Activated CD8-positive, alpha-beta T cell treated with anti-CD3 and anti-CD28 coated beads for 36 hours (primary cell): ENCODE data around the gene ATG10. TPM values are rescaled to one million over a fixed set of nuclear protein-coding genes. Genes with fewer than 3 reads are reported as not detected.

Source experiments
- ATAC-seq: fragments of 200-7000 bp; cut with Tn5 transposase; one replicate; pipeline ENCODE4 v1.10.0; 2021; ENCODE audit warnings: mild to moderate bottlenecking, moderate library complexity
- CTCF ChIA-PET: fragments of 350-600 bp; sonication (Branson Sonifier 250); formaldehyde crosslinking; loops from one replicate; lab custom pipeline; 2021; ENCODE audit warnings: antibody characterized with exemption; lab: Charles Lee
- POLR2A ChIA-PET: fragments of 350-600 bp; sonication (Branson Sonifier 250); formaldehyde crosslinking; loops from one replicate; lab custom pipeline; 2021; ENCODE audit warnings: antibody characterized with exemption; lab: Charles Lee
- DNase-seq: peaks from one replicate; pipeline ENCODE4 v3.0.0-alpha.2; 2020
- H3K27ac Mint-ChIP-seq: one replicate; pipeline ENCODE4 v1.8.0; 2021; ENCODE audit warnings: mild to moderate bottlenecking, mixed read lengths
- H3K27me3 Mint-ChIP-seq: one replicate; pipeline ENCODE4 v1.8.0; 2021; ENCODE audit warnings: mixed read lengths
- H3K36me3 Mint-ChIP-seq: one replicate; pipeline ENCODE4 v1.8.0; 2021; ENCODE audit warnings: low read depth, mixed read lengths
- H3K4me1 Mint-ChIP-seq: one replicate; pipeline ENCODE4 v1.8.0; 2021; ENCODE audit warnings: low read depth, mixed read lengths
- H3K4me3 Mint-ChIP-seq: one replicate; pipeline ENCODE4 v1.8.0; 2021; ENCODE audit warnings: mild to moderate bottlenecking, moderate library complexity, mixed read lengths
- H3K9me3 Mint-ChIP-seq: one replicate; pipeline ENCODE4 v1.8.0; 2021; ENCODE audit warnings: mixed read lengths
- CTCF ChIP-seq: fragments of 200-600 bp; IDR thresholded peaks from one replicate; pipeline ENCODE4 v1.8.0; 2022; ENCODE audit warnings: antibody characterized with exemption, mild to moderate bottlenecking
- intact Hi-C: fragments of 100-400 bp; cut with micrococcal nuclease; formaldehyde crosslinking; loops from one replicate; pipeline ENCODE4 v1.10.0; 2022
- total RNA-seq, 2 experiments: library from RNA; stranded (reverse); gene quantifications; one replicate each; pipeline ENCODE4 v1.2.3, GENCODE V29; 2021

ATG10 gene
- total RNA-seq, 2 experiments from 2014 or later, result 7.5 to 12.0 TPM

DNA sequence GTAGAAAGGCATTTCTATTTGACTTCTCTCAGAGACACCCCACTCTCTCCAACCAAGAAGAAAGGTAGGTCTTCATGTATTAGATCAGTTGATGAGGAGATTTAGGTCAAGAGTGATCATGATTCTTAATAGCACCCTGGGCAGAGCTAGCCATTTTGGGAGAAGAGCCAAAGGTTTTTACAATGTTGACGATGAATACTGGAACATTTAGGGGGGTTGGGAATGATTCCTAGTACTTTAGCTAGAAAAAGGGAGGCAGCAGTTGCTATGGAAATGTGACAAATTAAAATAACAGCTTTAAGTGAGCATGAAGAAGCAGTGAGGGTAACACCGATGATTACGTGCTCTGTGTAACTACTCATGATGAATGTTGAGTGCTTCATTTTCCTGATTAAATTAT is 315.8 kb downstream of the ATG10 start:
- DNase-seq (no peak), ATAC-seq (no peak)
- Mint-ChIP-seq H3K27me3 (no peaks in the 10 kb centered on the region), H3K36me3 (no peaks in the 10 kb centered on the region), H3K4me3 (no peak overlapping the region), H3K4me1 (no peaks in the 10 kb centered on the region), H3K27ac (no peak overlapping the region), H3K9me3 (no peaks in the 10 kb centered on the region)
- ChIA-PET CTCF (no interaction called here), POLR2A (interaction anchor here (0.9 to 1.8 kb wide), 2 partner anchors 10 to 13 kb away, joined by 3 to 9 read pairs; partner anchors contain the start of gene RPS23)
- intact Hi-C loops, result no loop called here
- no peak for TF ChIP-seq CTCF

GRCh38 chr5:82290005-82290404 is 318.2 kb downstream of the ATG10 start:
- H3K9me3 Mint-ChIP-seq, result no peaks in the 10 kb centered on the region
- DNase-seq (no peak), ATAC-seq (no peak)
- H3K36me3 Mint-ChIP-seq, result no peaks in the 10 kb centered on the region
- no peak overlapping the region for H3K4me3 Mint-ChIP-seq
- no peaks in the 10 kb centered on the region for H3K4me1 Mint-ChIP-seq
- POLR2A ChIA-PET, result no interaction called here
- no peak for TF ChIP-seq CTCF
- CTCF ChIA-PET, result no interaction called here
- no peaks in the 10 kb centered on the region for H3K27me3 Mint-ChIP-seq
- intact Hi-C loops, result no loop called here
- H3K27ac Mint-ChIP-seq, result no peak overlapping the region

DNA sequence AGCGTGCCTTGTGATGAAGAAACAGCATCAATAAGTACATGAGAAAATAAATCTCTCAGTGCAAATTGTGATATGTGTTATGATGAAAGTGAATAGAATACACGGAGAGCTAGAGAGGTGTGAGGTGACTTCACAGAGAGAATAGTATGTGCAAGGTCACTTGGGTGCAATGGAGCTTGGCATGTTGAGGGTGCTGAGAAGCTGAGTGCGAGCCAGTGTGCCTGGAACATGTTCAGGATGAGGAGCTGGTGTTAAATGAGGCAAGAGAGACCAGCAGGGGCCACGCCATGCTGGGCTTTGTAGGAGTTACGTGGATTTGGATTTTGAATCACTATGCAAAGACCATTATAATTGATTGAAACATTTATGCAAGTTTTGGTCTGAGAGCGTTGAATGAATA is 319.1 kb downstream of the ATG10 start:
- Mint-ChIP-seq H3K27me3 (no peaks in the 10 kb centered on the region), H3K9me3 (no peaks in the 10 kb centered on the region)

DNA sequence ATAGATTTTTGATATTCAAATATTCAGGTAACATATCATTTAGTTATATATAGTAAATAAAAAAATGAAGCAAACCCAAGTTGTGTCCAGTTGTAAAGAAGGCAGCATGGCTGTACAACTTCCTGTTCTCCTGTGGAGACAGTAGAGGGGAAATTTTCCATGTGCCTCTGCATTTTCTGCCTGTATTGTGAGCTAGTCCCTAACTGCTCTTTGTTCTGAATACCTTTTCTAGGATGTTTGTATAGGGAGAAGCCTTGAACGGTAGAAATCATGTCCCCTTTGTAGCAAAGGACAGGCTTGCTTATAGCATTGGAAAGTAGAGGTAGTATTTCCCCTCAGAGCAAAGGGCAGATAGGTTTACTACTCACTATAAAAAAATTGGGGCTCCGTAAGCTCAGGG is 319.6 kb downstream of the ATG10 start:
- no peak overlapping the region for H3K4me3 Mint-ChIP-seq
- H3K27ac Mint-ChIP-seq, result no peak overlapping the region
- DNase-seq (no peak), ATAC-seq (no peak)
- H3K27me3 Mint-ChIP-seq, result no peaks in the 10 kb centered on the region
- intact Hi-C loops, result no loop called here
- H3K36me3 Mint-ChIP-seq, result no peaks in the 10 kb centered on the region
- ChIA-PET CTCF (interaction anchor here (0.6 to 1.9 kb wide), 3 partner anchors 8 to 21 kb away, joined by 3 to 7 read pairs (median 3); no protein-coding TSS in a partner anchor), POLR2A (interaction anchor here (0.6 to 2.0 kb wide), 2 partner anchors 13 to 66 kb away, joined by 3 to 10 read pairs; partner anchors contain the start of gene RPS23)
- H3K9me3 Mint-ChIP-seq, result no peaks in the 10 kb centered on the region
- TF ChIP-seq CTCF, result no peak
- no peaks in the 10 kb centered on the region for H3K4me1 Mint-ChIP-seq

More for the DNA sequence above, 319.1 kb downstream of the ATG10 start:
- Mint-ChIP-seq H3K27ac (no peak overlapping the region), H3K36me3 (no peaks in the 10 kb centered on the region), H3K4me3 (no peak overlapping the region), H3K4me1 (no peaks in the 10 kb centered on the region)
- no peak for TF ChIP-seq CTCF
- no peak for ATAC-seq
- POLR2A ChIA-PET, result interaction anchor here (2.0 kb wide), 1 partner anchor 13 kb away, joined by 10 read pairs; the partner anchor contains the start of gene RPS23
- CTCF ChIA-PET, result interaction anchor here (0.6 to 1.9 kb wide), 2 partner anchors 19 to 21 kb away, joined by 3 to 7 read pairs; no protein-coding TSS in a partner anchor
- DNase-seq, result no peak
- intact Hi-C loops, result no loop called here

DNA sequence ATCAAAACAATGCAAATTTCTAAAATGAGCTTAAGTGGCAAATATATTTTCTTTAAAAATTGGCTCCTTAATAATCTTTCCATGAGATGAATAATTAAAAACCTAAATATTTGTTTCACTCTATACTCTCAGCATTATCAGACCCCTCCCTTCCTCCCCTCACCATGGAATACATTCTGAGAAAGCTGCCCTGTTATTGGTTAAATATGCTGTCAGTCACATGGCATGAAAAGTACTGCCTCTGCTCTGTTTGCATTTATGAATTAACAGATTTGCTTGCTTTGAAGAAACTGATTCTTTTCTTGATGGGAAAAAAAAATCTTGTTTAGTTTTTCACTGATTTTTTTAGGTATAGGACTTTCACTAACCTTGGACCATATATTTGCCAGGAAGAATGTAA is 323.3 kb downstream of the ATG10 start:
- H3K27me3 Mint-ChIP-seq, result no peaks in the 10 kb centered on the region
- POLR2A ChIA-PET, result interaction anchor here (0.6 to 1.3 kb wide), 3 partner anchors 21 to 114 kb away, joined by 3 to 6 read pairs (median 4); no protein-coding TSS in a partner anchor
- ATAC-seq, result no peak

More for the DNA sequence above, 323.3 kb downstream of the ATG10 start:
- no peak for DNase-seq
- TF ChIP-seq CTCF, result no peak
- Mint-ChIP-seq H3K4me3 (no peak overlapping the region), H3K36me3 (peaks cover 1% of the 10 kb centered on the region), H3K27ac (no peak overlapping the region), H3K4me1 (no peaks in the 10 kb centered on the region), H3K9me3 (no peaks in the 10 kb centered on the region)
- intact Hi-C loops, result no loop called here
- CTCF ChIA-PET, result no interaction called here
